GF-D8 (cell line): ENCODE results near the gene SCNN1B.
"Not testable (repeated sequence)": the region's sequence is repeated elsewhere in the genome, so short reads cannot be mapped to it uniquely, and the experiment has no call there.

ENCODE experiments used
- DNase-seq: peaks from one replicate; lab custom pipeline; 2025; lab: John Stamatoyannopoulos, UW

The SCNN1B gene

DNA sequence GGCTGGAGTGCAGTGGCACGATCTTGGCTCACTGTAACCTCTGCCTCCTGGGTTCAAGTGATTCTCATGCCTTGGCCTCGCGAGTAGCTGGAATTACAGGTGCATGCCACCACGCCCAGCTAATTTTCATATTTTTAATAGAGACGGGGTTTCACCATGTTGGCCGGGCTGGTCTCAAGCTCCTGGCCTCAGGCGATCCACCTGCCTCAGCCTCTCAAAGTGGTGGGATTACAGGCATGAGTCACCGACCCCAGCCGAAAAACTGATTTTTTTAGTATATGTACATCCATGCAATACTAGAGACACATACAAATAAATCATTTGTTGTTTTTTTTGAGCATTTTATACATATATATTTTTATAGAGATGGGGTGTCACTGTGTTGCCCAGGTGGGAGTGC, 79.6 kb downstream of the SCNN1B start:
- not testable (repeated sequence) for DNase-seq

GRCh38 chr16:23382279-23382678, 80.2 kb downstream of the SCNN1B start:
- DNase-seq: no peak

- no peak for DNase-seq
Observed at GRCh38 chr16:23383881-23384280, 81.8 kb downstream of the SCNN1B start.

DNA sequence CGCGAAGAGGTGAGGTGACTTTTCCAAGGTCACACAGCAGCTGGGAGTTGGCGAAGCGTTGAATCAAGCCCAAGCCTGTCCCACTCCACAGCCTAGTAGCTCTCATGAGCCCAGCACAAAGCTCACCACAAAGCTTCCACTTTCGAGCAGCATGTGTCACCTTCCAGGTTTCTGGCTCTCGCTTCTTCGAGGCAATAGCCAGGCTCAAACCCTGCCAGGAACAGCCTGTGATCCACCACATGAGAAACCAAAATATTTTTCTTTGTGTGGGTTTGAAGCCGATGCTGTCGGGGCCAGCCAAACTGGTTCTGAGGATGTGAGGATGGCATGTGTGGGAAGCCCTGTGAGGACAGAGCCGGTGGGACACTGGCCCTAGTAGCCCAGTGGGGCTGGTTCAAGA, 82.8 kb downstream of the SCNN1B start:
- DNase-seq: no peak

DNA sequence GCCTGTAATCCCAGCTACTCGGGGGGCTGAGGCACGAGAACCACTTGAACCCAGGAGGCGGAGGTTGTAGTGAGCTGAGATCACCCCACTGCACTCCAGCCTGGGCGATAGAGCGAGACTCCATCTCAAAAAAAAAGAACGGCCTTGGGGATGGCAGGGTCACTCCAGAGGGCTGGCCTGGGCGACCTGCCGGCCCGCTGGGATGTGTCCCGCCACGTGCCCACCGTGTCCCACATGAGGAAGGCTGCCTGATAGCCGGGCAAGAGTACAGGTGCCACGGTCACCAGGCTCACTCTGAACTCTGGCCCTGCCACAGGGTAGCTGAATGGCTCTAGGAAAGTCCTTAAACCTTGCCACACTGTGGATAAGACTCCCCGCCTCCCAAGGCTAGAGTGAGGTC, 83.3 kb downstream of the SCNN1B start:
- DNase-seq: no peak

DNA sequence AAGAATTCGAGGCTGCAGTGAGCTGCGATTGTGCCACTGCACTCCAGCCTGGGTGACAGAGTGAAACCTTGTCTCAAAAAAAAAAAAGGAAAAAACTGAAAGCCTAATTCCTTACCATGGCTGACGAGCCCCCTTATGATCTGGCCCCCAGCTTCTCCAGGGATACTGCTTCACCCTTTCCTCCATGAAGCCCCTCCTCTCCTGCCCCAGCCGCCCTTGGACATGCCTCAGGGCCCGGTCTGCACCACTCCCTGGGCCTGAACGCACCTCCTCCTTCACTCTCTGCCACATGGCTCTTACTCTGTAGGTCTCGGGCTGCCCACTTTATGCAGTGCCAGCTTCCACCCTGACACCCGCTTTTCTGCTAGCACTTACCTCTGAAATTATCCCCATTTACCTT, 85.6 kb downstream of the SCNN1B start:
- DNase-seq: no peak

- DNase-seq: no peak
Observed at GRCh38 chr16:23388786-23389185, 86.7 kb downstream of the SCNN1B start.

- DNase-seq: no peak
Observed at GRCh38 chr16:23389201-23389600, 87.1 kb downstream of the SCNN1B start.

DNA sequence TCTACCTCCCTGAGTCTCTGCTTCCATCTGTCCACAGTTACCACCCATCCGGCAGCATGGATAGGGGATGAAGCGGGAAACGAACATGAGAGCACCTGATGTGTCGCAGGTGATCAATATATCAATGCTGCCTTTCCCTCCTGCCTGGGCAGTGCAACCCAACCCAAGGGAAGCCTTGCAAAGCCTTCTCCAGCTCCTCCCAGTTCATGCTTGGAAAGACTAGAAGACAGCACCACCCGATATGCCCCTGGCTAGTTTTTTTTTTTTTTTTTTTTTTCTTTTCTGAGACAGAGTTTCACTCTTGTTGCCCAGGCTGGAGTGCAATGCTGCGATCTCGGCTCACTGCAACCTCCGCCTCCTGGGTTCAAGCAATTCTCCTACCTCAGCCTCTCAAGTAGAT, 87.8 kb downstream of the SCNN1B start:
- DNase-seq: not testable (repeated sequence)

- DNase-seq: no peak
Observed at GRCh38 chr16:23391381-23392222, 89.5 kb downstream of the SCNN1B start.

GRCh38 chr16:23392223-23392600, 90.1 kb downstream of the SCNN1B start:
- no peak for DNase-seq

DNA sequence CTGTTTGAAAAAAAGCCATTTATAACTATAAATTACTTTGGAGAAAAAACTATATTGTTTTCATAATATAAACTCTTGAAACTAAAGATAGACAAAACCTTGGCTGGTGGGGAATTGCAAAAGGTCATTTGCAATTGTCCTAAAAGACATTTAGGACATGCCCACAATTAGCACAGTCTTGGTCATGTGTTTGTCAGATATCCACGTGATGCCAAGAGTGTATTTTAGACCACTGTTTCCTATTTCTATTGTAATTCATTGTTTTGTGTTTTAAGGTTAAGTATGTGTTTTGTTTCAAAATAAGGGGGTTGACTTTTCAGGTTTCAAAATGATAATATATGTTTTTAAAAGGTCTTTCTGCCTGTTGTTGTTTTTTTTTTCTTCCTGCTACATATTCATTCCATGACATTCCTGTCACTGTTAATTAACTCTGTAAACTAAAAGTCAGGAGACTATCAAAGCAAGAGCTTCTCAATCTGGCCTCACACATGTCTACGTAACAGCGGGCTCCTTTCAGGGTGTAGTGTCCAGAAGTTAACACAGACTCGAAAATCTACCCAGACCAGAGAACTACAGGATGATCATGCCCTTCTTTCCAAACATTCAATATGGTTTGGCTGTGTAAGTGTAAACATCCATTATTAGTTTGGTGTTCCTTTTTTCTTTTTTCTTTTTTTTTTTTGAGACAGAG, 92.2 kb downstream of the SCNN1B start:
- DNase-seq: no peak

DNA sequence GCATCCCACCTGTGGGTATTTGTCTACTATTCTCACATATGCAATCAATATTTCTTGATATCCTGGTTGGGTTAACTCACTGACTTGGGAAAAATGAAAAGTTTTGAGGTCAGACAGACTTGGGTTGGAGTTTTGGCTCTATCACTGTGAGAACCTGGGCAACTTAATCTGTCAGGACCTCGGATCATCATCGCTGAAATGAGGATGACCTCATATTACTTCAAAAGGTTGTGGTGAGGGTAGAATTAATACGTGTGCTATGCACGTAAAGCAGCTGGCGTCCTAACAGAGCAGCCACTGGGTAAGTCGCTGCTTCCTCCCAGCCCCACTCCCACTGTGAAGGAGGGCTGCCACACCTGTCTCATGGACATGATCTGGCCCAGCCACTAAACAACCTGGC, 93.6 kb downstream of the SCNN1B start:
- no peak for DNase-seq

DNA sequence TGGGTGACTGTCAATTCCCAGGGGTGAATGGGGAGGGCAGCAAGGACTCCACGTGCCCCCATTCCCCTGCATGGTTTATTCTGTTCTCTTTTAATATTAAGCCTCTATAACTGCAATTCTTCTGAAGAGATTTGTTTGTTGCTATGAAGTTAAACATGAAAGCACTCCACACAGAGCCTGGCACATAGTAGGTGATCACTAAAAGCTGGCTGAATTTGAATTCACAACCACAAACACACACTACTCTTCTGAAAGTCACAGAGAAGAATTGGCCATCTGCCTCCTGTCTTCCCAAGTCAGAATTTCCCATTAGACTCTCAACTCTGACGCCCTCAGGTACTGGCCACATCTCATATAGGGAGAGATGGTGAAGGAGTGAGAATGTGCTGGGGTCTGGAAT, 95.4 kb downstream of the SCNN1B start:
- DNase-seq: no peak

- DNase-seq: no peak
Observed at GRCh38 chr16:23398987-23399805, 97.1 kb downstream of the SCNN1B start.

- not testable (repeated sequence) for DNase-seq
Observed at GRCh38 chr16:23400447-23400846, 98.3 kb downstream of the SCNN1B start.

DNA sequence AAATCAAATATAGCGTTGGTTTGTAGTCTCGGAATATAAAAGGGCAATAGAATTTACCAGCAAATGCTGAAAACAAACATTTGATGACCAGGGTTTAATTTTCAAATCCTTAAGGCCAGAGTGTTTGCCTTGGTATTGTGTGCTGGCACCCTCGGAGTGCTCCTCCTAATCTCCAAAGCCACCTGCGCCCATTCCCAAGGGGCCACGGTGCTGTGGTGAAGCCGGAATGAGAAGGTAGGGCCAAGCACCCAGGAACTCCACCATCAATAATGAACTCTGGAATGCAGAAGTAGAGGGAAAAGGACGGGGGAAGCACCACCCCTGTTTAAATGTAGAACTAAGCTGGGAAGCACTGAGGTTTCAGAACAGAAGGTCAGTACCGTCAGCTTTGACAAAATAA, 99.0 kb downstream of the SCNN1B start:
- DNase-seq: no peak

- no peak for DNase-seq
Observed at GRCh38 chr16:23402100-23402499, 100.0 kb downstream of the SCNN1B start.

DNA sequence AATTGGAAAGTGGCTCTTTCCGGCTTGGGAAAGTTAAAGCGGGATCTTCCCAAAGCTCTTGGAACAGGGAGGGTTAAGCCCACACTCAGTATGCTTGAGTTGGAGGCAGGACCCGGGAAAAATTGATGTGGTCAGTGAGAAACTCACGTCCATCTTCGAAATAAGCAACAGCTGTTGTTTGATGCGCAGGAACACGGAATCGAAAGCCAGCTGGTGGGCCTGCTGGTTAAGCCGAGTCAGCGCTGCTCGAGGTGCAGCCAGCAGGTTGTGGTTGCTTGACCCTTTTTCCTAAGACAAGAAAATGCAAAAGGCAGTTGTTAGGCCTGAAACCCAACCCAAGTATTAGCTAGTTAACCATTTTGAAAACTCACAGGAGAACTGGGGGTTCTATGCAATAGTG, 101.4 kb downstream of the SCNN1B start:
- DNase-seq: no peak

DNA sequence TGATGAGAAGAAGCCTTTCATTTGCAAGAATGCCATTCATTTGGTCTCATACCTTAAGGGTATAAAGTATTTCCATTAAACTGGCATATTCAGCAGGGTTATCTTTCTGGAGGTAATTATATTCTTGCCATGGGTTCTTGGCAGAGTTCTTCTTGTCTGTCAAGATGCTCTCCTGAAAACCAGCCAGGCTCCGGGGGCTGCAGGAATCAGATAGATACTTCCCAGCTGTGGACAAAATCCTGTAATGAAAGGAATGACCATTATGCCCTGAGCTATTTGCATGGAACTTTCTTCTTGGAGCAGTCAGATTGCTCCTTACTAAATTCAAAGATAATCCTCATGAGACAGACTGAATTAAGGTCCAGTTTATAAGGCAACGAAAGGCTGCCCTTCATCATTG, 103.9 kb downstream of the SCNN1B start:
- DNase-seq: no peak

GRCh38 chr16:23406546-23407240, 104.6 kb downstream of the SCNN1B start:
- DNase-seq: no peak
